Measurements from ENCODE around the gene GRAP2.

GRCh38 chr22:39872548-39872947, 28.3 kb upstream of the GRAP2 start:
- TF ChIP-seq YY1 (IDR thresholded peaks at IDR 0.05; ENCODE audit: low read depth): no peak
- TF ChIP-seq EGR1 (IDR thresholded peaks at IDR 0.05): no peak
- no peak for TF ChIP-seq MAX (IDR thresholded peaks at IDR 0.05)
- no peak for TF ChIP-seq FOXM1 (IDR thresholded peaks at IDR 0.05; ENCODE audit: borderline replicate concordance, low read depth)
